GM12873 (cell line): Measurements from ENCODE around the gene MUC5AC.

Source experiments
- TF ChIP-seq, protein P1 (sequence below): IDR thresholded peaks from 2 replicates; pipeline ENCODE4 v1.5.1; 2012; ENCODE audit warnings: low read depth, mild to moderate bottlenecking, moderate library complexity, low read length, control low read depth; ENCODE audit not compliant: insufficient read depth; ENCODE audit errors: missing control alignments

The MUC5AC gene

DNA sequence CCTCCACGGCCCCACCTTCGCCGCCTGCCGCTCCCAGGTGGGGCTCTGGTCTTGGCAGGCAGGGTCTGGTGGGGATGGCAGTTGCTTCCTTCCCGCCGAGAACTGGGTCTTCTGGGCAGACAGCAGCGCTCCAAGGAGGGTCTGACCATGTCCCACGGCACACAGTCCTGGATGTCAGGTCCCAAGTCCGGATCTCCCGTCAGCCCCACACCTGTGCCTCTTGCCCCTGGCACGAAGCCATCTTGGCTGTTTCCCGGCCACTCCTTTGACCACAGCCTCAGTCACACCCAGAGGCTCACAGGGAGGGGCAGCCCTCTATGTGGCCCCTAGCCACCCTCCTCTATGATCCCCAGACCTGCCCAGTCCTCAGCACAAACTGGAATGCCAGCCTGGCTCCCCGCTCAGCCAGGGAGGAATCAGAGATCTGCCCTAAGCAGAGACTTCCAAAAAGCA, 79.4 kb downstream of the MUC5AC start:
- TF ChIP-seq, protein P1, sequence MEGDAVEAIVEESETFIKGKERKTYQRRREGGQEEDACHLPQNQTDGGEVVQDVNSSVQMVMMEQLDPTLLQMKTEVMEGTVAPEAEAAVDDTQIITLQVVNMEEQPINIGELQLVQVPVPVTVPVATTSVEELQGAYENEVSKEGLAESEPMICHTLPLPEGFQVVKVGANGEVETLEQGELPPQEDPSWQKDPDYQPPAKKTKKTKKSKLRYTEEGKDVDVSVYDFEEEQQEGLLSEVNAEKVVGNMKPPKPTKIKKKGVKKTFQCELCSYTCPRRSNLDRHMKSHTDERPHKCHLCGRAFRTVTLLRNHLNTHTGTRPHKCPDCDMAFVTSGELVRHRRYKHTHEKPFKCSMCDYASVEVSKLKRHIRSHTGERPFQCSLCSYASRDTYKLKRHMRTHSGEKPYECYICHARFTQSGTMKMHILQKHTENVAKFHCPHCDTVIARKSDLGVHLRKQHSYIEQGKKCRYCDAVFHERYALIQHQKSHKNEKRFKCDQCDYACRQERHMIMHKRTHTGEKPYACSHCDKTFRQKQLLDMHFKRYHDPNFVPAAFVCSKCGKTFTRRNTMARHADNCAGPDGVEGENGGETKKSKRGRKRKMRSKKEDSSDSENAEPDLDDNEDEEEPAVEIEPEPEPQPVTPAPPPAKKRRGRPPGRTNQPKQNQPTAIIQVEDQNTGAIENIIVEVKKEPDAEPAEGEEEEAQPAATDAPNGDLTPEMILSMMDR: no peak

DNA sequence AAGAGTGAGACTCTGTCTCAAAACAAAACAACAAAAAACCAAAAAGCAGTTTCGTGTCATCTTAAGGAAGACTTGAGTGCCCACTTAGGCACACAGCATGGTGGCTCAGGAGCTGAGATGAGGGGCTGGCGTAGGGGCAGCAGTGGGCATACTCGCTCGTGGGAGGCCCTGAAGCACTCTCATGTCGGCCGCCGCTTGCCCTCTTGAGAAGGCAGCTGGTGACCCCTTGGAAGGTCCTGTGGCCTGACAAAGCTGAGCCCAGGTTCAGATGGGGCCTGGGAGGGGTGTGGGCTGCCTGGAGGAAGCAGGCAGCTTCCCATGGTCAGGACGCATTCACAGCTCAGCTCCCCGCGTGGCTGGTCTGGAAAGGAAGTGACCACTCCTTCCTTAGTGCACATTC, 80.1 kb downstream of the MUC5AC start:
- TF ChIP-seq, protein P1: no peak

GRCh38 chr11:1238767-1239595, 81.2 kb downstream of the MUC5AC start:
- TF ChIP-seq, protein P1: no peak

DNA sequence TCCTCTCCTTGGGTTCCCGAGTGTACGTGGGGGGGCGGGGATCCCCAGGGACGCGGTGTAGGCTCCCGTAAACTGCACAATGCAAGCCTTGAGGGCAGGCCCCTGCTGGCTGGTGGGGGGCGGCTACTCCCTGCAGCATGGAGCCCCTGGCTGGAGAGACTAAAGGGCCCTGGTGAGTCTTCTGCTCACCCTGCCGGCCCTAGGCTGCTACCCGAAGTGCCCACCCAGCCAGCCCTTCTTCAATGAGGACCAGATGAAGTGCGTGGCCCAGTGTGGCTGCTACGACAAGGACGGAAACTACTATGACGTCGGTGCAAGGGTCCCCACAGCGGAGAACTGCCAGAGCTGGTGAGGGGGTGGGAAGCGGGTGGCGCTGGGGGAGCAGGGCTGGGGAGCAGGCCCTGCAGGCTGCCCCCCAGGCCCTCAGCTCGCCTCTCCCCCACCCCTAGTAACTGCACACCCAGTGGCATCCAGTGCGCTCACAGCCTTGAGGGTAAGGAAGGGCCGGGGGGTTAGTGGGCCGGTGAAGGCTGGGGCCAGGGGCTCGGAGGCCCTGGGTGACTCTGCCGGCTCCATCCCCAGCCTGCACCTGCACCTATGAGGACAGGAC, 81.9 kb downstream of the MUC5AC start:
- TF ChIP-seq, protein P1: no peak

GRCh38 chr11:1240771-1241170, 83.0 kb downstream of the MUC5AC start:
- TF ChIP-seq, protein P1: no peak

GRCh38 chr11:1241706-1242105, 84.0 kb downstream of the MUC5AC start:
- TF ChIP-seq, protein P1: no peak

DNA sequence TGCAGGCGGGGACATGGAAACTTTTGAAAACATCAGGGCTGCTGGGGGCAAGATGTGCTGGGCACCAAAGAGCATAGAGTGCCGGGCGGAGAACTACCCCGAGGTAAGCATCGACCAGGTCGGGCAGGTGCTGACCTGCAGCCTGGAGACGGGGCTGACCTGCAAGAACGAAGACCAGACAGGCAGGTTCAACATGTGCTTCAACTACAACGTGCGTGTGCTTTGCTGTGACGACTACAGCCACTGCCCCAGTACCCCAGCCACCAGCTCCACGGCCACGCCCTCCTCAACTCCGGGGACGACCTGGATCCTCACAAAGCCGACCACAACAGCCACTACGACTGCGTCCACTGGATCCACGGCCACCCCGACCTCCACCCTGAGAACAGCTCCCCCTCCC, 84.5 kb downstream of the MUC5AC start:
- TF ChIP-seq, protein P1: no peak
